SJCRH30 (cell line): ENCODE data around the gene PTCD1. TPM values are rescaled to one million over a fixed set of nuclear protein-coding genes. Genes with fewer than 3 reads are reported as not detected.
"Not testable (repeated sequence)": the region's sequence is repeated elsewhere in the genome, so short reads cannot be mapped to it uniquely, and the experiment has no call there.

Source experiments
- DNase-seq, 2 experiments: peaks; one replicate each; pipeline ENCODE4 v3.0.0-alpha.2; 2015 to 2020
- H3K27ac ChIP-seq: fragments of 250-450 bp; sonication (Bioruptor Pico); 2 replicates; pipeline ENCODE4 v1.5.1; 2020; ENCODE audit warnings: mild to moderate bottlenecking, moderate library complexity
- H3K27me3 ChIP-seq: fragments of 250-450 bp; sonication (Bioruptor Pico); 2 replicates; pipeline ENCODE4 v1.5.1; 2020; ENCODE audit warnings: mild to moderate bottlenecking, moderate library complexity
- H3K36me3 ChIP-seq: fragments of 250-450 bp; sonication (Bioruptor Pico); 2 replicates; pipeline ENCODE4 v1.5.1; 2020; ENCODE audit warnings: mild to moderate bottlenecking, moderate library complexity
- H3K4me1 ChIP-seq: fragments of 250-450 bp; sonication (Bioruptor Pico); 2 replicates; pipeline ENCODE4 v1.5.1; 2020; ENCODE audit warnings: mild to moderate bottlenecking, moderate library complexity
- H3K4me3 ChIP-seq: fragments of 250-450 bp; sonication (Bioruptor Pico); 2 replicates; pipeline ENCODE4 v1.5.1; 2020; ENCODE audit warnings: mild to moderate bottlenecking, moderate library complexity
- H3K9me3 ChIP-seq: fragments of 250-450 bp; sonication (Bioruptor Pico); replicated peaks from 2 replicates; pipeline ENCODE4 v1.5.1; 2020; ENCODE audit warnings: mild to moderate bottlenecking, moderate library complexity
- total RNA-seq: library from RNA; depleted of rRNA; stranded (reverse); fragments of >200 nt; shearing (Covaris generic); gene quantifications from 2 replicates; pipeline ENCODE4 v1.2.3, GENCODE V29; 2014

Gene PTCD1
- total RNA-seq, 1 experiment from 2014 or later, result 8.2 TPM

DNA sequence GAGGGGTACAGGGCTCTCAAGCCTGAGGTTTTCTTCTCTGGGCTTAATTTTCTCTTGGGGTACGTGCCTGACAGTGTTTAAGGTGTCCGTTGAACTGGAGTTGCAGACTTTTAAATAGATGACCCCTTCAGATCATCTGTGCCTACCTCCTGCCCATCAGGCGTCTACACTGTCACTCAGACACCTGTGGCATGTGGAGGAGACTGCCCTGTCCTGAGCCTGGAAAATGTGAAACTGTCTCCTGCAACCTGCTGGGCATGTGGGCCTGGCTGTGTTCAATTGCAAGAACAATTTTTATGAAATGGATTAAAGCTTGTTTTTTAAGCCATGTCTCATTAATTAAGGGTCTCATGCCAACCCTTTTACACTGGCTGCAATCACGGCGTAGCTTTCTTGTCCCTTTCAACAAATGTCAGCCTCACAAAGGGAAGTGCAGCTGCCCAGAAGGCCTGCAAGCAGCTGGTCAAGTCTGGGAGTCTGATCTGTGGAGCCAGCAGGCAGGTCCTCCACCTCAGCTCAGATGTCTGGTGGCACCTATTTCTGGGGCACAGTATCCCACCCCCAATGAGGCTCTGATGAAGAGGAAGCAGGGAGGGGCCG, 18.6 kb upstream of the PTCD1 start:
- Histone ChIP-seq H3K36me3 (peaks cover 86% of the 10 kb centered on the region), H3K9me3 (no peaks in the 10 kb centered on the region), H3K27ac (no peak overlapping the region), H3K27me3 (no peaks in the 10 kb centered on the region), H3K4me3 (no peak overlapping the region), H3K4me1 (no peaks in the 10 kb centered on the region)
- DNase-seq, result no peak

DNA sequence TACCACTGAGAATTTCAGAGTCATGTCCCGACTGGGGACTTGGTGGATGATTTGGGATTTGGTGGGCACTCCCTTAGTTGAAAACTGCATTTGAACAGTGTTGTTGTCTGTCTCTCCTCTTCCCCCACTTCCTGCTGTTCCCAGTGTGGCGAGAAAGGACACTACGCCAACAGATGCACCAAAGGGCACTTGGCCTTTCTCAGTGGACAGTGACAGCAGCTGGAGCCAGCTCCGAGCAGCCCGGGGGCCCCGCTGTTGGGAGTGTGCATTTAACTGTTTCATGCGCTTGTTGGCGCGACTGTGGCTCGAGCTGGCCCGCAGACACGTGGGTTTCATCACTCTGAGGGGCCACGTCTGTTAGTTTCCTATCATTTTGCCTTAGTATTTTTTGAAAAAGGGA, 17.7 kb upstream of the PTCD1 start:
- Histone ChIP-seq H3K9me3 (no peaks in the 10 kb centered on the region), H3K27ac (no peak overlapping the region), H3K27me3 (no peaks in the 10 kb centered on the region), H3K4me3 (no peak overlapping the region), H3K4me1 (no peaks in the 10 kb centered on the region), H3K36me3 (peaks cover 86% of the 10 kb centered on the region)
- DNase-seq, result no peak

DNA sequence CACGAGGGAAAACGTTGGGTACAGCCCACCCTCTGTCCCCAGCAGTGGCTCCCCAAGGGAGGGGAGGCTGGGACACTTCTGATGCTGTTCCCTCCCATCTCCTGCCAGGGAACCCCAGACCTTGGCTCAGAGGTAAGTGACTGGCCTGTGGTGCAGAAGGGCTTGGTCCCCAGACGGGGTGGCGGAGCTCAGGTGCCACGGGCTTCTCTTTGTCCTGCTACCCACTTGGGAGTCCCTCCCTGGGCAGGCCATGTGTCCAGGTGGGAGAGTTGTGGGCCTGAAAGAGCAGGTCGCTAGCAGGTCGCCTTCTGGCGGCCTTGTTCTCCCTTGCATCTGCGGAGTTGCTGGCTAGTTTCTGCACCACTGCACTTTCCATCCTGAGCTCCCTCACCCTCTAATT, 17.3 kb upstream of the PTCD1 start:
- H3K36me3 ChIP-seq, result peaks cover 88% of the 10 kb centered on the region
- H3K27ac ChIP-seq, result no peak overlapping the region
- no peaks in the 10 kb centered on the region for H3K27me3 ChIP-seq
- no peaks in the 10 kb centered on the region for H3K9me3 ChIP-seq
- H3K4me3 ChIP-seq, result no peak overlapping the region
- no peaks in the 10 kb centered on the region for H3K4me1 ChIP-seq
- DNase-seq, result no peak

DNA sequence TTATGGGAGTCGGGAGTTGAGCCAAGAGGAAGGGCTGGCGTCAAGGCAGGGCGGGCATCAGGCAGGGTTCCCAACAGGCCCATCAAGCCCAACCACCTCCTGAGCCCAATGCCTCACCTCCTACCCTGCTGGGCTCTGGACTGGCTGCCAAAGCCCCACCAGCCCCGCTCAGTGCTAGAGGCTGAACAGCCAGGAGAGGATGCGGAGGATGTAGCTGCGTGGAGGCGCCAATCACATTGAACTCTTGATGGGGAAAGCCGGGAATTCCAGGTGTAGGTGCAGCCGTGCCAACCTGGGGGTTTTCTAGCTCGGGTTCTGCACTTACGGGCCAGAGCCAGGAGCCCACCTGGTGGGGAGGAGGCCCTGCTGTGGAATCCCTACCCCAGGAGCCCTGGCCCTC, 14.5 kb upstream of the PTCD1 start:
- Histone ChIP-seq H3K4me1 (no peaks in the 10 kb centered on the region), H3K4me3 (no peak overlapping the region), H3K27me3 (no peaks in the 10 kb centered on the region), H3K27ac (no peak overlapping the region), H3K36me3 (peaks cover 86% of the 10 kb centered on the region), H3K9me3 (no peaks in the 10 kb centered on the region)
- DNase-seq, result no peak

DNA sequence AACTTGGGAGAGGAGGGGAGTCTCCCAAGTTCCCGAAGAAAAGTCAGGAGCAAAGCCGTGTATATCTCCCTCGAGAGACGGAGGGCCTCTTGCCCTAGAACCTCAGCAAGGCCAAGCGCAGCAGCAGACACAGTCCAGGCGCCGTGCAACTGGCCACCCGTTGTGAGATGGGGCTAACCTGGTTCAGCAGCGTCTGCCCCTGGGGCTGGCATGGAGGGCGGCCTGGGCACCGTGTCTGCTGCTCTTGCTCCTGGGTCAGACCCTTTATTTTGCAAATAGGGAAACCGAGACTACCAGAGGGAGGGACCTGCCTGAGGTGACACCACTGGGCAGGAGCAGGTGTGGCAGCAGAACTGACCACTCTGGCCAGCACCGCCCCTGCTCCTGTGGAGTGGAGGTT, 13.9 kb upstream of the PTCD1 start:
- H3K9me3 ChIP-seq, result no peaks in the 10 kb centered on the region
- no peak overlapping the region for H3K27ac ChIP-seq
- no peak for DNase-seq
- H3K27me3 ChIP-seq, result no peaks in the 10 kb centered on the region
- H3K36me3 ChIP-seq, result peaks cover 86% of the 10 kb centered on the region
- no peaks in the 10 kb centered on the region for H3K4me1 ChIP-seq
- no peak overlapping the region for H3K4me3 ChIP-seq

DNA sequence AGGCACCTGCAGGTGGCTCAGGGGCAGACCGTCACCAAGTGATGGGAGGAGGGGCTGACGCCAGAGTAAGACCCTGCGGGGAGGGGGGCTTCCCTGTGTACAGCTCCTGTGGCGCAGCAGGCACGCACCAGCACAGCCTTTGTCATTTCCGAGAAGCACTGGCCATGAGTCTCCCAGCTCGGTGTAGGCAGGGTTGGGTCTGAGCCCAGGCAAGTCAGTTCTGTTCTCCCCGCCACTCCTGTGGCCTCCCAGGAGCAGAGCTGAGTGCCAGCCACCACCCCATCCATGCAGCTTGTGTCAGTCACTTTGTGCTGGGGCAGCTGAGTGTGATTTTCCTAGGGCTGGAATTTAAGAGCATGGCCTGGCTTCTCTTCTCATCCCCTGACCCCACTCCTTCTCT, 13.3 kb upstream of the PTCD1 start:
- DNase-seq, result no peak
- Histone ChIP-seq H3K36me3 (peaks cover 86% of the 10 kb centered on the region), H3K27me3 (no peaks in the 10 kb centered on the region), H3K27ac (no peak overlapping the region), H3K4me1 (no peaks in the 10 kb centered on the region), H3K4me3 (no peak overlapping the region), H3K9me3 (no peaks in the 10 kb centered on the region)

DNA sequence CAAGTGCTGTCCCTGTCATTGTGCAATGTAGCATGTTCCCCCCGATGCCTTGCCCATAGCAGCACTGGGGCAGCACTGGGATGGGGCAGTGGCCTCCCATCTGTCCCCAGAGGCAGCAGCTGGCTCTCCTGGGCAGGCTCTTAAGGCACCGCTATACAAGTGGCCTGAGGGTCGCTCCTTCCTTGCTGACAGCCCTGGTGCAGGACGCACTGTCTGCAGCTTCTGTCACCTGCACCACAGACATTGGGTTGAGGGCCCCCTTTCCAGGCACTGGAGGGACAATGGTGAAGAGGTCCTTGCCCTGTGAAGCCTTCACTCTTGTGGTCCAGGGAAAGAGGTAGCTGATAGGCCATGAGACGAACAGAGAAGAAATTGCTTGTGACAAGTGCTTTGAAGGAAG, 10.7 kb upstream of the PTCD1 start:
- no peak overlapping the region for H3K27ac ChIP-seq
- DNase-seq, result no peak
- H3K27me3 ChIP-seq, result no peaks in the 10 kb centered on the region
- no peak overlapping the region for H3K4me3 ChIP-seq
- H3K36me3 ChIP-seq, result peaks cover 84% of the 10 kb centered on the region
- H3K9me3 ChIP-seq, result no peaks in the 10 kb centered on the region
- no peaks in the 10 kb centered on the region for H3K4me1 ChIP-seq

DNA sequence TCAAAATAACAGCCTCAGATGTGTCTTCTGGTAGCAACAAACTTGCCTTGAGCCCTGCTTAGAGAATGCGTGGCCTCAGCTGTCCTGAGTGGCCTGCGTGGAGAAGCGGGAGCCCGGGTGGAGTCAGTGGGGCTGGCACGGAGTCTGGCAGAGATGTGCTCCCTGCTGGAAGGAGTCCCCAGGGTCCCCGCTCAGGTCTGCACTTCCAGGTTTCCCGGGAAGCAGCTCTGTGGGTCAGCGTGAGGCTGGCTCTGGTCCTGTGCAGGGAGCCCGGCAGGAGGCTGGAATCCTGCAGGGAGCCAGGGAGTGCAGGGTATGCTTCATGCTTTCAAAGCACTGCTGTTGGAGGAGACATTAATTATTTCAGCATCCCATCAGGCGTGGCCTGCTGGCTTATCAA, 10.3 kb upstream of the PTCD1 start:
- Histone ChIP-seq H3K27me3 (no peaks in the 10 kb centered on the region), H3K27ac (no peak overlapping the region), H3K4me1 (no peaks in the 10 kb centered on the region), H3K4me3 (no peak overlapping the region), H3K36me3 (peaks cover 84% of the 10 kb centered on the region), H3K9me3 (no peaks in the 10 kb centered on the region)
- DNase-seq, result no peak

DNA sequence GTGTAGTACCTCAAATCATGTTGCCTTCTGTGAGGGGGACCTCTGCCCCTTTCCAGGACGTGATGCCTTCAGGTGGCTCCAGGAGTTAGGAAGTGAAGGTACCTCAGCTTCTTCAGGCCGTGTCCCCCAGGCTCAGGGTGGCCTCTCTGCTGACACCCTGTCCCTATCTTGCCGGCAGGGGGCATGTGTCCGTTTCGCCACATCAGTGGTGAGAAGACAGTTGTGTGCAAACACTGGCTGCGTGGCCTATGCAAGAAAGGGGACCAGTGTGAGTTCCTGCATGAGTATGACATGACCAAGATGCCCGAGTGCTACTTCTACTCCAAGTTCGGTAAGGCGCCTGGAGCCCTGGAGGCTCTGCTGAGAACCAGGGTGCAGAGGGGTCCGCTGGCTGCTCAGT, 9.3 kb upstream of the PTCD1 start:
- H3K9me3 ChIP-seq, result no peaks in the 10 kb centered on the region
- H3K27ac ChIP-seq, result no peak overlapping the region
- no peaks in the 10 kb centered on the region for H3K4me1 ChIP-seq
- DNase-seq, result no peak
- H3K4me3 ChIP-seq, result no peak overlapping the region
- H3K27me3 ChIP-seq, result no peaks in the 10 kb centered on the region
- H3K36me3 ChIP-seq, result peaks cover 84% of the 10 kb centered on the region

DNA sequence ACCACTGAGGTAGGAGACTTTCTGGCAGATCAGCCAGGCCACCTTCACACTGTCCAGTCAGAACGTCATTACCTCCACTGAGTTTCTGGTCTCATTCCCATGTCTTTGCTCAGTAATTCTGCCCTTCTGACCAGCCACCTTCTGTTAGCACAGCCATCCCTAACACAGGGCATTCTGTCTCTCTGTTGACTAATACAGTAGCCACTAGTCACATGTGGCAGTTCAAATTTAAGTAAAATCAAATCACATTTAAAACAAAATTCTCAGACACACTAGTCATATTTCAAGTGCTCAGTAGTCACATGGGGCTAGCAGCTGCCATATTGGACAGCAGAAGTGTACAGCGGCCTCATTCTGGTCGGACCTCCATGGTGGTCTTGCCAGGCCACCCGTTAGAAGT, 7.5 kb upstream of the PTCD1 start:
- Histone ChIP-seq H3K4me3 (no peak overlapping the region), H3K4me1 (no peaks in the 10 kb centered on the region), H3K9me3 (no peaks in the 10 kb centered on the region), H3K36me3 (peaks cover 85% of the 10 kb centered on the region), H3K27me3 (no peaks in the 10 kb centered on the region), H3K27ac (no peak overlapping the region)
- DNase-seq, result no peak

DNA sequence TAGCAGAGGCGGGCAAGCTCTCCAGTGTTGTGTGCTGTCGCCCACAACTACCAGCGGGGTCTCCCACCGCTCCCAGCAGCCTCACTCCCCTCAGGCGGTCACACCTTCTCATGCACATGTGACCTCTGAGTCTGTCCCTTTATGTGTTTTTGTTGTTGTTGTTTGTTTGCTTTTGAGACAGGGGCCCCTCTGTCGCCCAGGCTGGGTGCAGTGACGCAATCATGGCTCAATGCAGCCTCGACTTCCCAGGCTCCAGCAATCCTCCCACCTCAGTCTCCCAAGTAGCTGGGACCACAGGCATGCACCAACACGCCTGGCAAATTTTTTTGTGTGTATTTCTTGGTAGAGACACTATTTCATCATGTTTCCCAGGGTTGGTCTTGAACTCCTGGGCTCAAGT, 1.6 kb upstream of the PTCD1 start:
- H3K36me3 ChIP-seq, result peaks cover 35% of the 10 kb centered on the region
- DNase-seq, result no peak
- H3K4me1 ChIP-seq, result peaks cover 6% of the 10 kb centered on the region
- no peak overlapping the region for H3K27ac ChIP-seq
- H3K4me3 ChIP-seq, result peak overlapping the region; percentile 98; the same call in 1 of the 2 replicates
- H3K27me3 ChIP-seq, result no peaks in the 10 kb centered on the region
- no peaks in the 10 kb centered on the region for H3K9me3 ChIP-seq

DNA sequence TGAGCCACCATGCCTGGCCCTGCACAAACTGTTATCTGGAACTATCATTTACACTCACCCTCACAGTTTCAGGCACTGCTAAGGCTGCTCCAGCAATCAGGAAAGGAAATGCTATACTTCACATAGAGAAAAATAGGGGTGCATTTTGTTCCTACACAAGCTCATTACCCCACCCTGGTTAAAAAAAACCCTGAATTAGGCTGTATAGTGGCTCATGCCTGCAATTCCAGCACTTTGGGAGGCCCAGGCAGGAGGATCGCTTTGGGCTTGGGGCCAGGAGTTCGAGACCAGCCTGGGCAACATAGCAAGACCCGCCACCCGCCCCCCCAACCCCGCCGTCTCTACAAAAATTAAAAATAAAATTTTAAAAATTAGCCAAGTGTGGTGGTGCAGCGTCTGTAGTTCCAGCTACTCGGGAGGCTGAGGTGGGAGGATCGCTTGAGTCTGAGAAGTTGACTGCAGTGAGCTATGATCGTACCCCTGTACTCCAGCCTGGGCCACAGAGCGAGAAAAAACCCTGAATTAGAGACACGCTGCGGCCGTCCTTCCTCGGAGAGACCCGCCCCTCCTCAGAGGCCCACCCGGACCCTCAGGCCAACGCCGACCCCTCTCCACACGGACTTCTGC, 539 bp downstream of the PTCD1 start:
- Histone ChIP-seq H3K27me3 (no peaks in the 10 kb centered on the region), H3K9me3 (no peaks in the 10 kb centered on the region), H3K4me1 (peaks cover 6% of the 10 kb centered on the region), H3K4me3 (peak overlapping the region; percentile 98), H3K27ac (peak overlapping the region; percentile 79), H3K36me3 (peaks cover 22% of the 10 kb centered on the region)
- no peak for DNase-seq

DNA sequence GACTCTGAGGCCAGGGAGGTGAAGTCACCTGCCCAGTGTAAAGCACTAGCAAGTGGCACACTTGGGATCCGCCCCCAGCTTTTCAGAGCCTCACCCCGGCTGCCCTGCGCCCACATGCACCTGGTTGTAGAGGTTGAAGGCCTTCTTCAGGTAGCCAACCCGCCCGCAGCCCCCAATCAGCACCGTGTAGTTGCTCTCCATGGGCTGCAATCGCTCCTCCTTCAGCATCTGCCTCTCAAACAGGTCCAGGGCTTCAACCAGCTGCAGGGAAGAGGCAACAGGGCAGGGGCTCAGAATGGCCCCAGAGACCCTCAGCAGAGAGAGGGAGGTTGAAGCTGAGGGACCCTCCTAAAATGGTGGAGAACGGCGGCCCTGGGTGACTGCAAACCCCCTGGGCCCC, 5.4 kb downstream of the PTCD1 start:
- Histone ChIP-seq H3K36me3 (peaks cover 40% of the 10 kb centered on the region), H3K4me3 (no peak overlapping the region), H3K27ac (no peak overlapping the region), H3K4me1 (no peaks in the 10 kb centered on the region), H3K9me3 (no peaks in the 10 kb centered on the region), H3K27me3 (no peaks in the 10 kb centered on the region)
- no peak for DNase-seq

DNA sequence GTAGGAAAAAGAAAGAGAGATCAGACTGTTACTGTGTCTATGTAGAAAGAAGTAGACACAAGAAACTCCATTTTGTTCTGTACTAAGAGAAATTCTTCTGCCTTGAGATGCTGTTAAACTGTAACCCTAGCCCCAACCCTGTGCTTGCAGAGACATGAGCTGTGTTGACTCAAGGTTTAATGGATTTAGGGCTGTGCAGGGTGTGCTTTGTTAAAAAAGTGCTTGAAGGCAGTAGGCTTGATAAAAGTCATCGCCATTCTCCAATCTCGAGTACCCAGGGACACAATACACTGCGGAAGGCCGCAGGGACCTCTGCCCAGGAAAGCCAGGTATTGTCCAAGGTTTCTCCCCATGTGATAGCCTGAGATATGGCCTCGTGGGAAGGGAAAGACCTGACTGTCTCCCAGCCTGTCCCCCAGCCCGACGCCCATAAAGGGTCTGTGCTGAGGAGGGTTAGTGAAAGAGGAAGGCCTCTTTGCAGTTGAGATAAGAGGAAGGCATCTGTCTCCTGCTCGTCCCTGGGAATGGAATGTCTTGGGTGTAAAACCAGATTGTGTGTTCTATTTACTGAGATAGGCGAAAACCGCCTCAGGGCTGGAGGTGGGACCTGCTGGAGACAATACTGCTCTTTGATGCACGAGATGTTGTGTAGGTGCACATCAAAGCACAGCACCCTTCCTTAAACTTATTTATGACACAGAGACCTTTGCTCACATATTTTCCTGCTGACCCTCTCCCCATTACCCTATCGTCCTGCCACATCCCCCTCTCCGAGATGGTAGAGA, 6.7 kb downstream of the PTCD1 start:
- not testable (repeated sequence) for H3K27me3 ChIP-seq, H3K9me3 ChIP-seq, DNase-seq, H3K27ac ChIP-seq, H3K4me1 ChIP-seq, H3K4me3 ChIP-seq
- H3K36me3 ChIP-seq, result peaks cover 43% of the 10 kb centered on the region

DNA sequence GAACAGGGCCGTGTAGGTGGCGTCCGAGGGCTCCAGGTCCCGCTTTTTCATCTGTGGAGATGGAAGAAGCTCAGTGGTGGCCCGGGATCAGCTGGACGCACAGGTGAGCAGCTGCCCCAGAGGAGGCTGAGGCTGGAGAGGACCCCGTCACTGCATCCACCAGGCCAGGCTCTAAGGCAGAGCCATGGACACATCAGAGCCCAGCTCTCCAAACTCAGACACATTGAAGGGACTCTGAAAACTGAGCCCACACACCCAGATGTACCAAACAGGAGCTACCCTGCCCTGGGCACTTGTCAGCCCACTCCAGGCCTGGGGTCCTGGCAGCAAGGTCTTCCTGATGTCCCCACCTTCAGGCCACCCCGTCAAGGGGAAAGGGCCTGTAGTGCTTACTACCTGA, 8.8 kb downstream of the PTCD1 start:
- DNase-seq, result no peak
- H3K27ac ChIP-seq, result no peak overlapping the region

More for the DNA sequence above, 8.8 kb downstream of the PTCD1 start:
- Histone ChIP-seq H3K27me3 (no peaks in the 10 kb centered on the region), H3K4me1 (no peaks in the 10 kb centered on the region), H3K9me3 (no peaks in the 10 kb centered on the region), H3K36me3 (peaks cover 44% of the 10 kb centered on the region), H3K4me3 (no peak overlapping the region)
